ENCODE results near the gene HELZ2.

DNA sequence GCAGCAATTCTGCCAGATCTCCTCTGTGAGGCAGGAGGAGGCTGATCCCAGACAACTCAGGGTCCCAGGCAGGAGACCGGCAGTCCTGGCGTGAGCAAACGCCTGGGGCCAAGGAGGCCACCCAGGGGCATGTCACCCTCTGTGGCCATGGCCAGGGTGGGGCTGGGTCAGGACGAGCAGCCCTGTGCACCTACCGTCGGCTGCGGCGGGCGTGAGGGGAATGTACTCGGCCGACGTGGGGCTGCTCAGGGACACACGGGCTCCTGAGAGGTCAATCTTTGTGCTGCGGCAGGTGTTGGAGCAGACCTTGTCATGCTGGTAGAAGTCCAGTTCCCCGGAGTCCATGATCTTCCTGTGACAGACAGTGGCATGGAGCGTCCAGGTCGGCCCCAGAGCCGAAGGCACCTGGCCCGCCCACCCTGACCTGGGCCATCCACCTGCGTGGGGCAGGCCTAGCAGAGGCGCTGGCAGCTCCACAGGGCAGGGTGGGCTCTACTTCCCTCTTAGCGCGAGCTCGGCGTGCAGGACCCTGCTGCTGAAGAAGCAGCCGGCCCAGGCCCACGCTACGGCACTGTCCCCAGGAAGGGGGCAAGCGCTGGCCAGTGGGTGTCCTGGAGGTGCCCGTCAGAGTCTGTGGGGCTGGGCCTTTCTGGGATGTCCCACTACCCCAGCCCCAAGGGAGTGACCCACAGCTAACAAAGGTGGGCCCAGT lies 21.5 kb upstream of the HELZ2 start:
- TF ChIP-seq, protein P1, sequence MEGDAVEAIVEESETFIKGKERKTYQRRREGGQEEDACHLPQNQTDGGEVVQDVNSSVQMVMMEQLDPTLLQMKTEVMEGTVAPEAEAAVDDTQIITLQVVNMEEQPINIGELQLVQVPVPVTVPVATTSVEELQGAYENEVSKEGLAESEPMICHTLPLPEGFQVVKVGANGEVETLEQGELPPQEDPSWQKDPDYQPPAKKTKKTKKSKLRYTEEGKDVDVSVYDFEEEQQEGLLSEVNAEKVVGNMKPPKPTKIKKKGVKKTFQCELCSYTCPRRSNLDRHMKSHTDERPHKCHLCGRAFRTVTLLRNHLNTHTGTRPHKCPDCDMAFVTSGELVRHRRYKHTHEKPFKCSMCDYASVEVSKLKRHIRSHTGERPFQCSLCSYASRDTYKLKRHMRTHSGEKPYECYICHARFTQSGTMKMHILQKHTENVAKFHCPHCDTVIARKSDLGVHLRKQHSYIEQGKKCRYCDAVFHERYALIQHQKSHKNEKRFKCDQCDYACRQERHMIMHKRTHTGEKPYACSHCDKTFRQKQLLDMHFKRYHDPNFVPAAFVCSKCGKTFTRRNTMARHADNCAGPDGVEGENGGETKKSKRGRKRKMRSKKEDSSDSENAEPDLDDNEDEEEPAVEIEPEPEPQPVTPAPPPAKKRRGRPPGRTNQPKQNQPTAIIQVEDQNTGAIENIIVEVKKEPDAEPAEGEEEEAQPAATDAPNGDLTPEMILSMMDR (conservative IDR thresholded peaks at IDR 0.05): no peak
- no peak for TF ChIP-seq ZFX (IDR thresholded peaks at IDR 0.05)
